ENCODE results near the gene NFATC1. TPM values are rescaled to one million over a fixed set of nuclear protein-coding genes. Genes with fewer than 3 reads are reported as not detected.

The NFATC1 gene
- total RNA-seq, 4 donors from 2014 or later: 0.79 to 4.8 (median 2.6) TPM

DNA sequence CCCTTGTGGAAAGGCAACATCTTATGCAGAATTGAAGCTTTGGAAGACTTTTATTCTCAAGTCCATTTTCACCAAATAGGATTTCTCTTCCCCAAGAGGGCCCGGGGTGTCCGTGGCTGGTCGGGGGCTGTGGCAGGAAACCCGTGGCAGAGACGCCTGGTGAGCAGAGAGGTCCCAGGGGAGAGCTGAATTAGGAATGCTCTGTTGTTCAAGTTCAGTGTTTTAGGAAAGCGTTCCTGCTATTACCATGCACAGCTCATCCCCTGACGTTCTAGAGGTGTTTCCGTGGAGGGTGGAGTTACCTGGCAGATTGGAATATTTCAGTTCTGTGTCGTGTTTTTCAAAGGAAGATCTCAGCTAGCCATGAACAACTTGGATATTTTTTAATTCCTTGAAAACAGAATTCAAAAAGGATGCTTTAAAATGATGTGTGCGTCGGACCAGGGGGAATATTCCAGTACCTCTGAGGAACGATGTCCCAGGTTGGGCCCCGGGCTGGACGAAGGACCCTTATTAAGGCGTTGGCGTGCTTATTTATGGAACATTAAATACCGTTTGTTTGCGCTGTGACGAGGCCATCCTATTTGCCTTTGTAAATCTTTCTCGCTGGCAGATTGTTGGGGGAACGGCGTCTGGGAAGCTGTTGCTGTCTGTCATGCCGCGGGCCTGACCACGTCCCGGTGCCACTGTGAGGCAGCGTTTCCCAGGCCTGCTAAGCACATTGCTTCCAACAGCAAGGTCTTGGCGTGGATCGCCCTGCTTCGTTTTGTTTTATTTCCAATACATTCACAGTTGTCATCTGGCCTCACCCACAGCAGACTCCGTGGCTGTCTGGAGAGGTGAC, 8.2 kb downstream of the NFATC1 start:
- Histone ChIP-seq H3K4me1 (peaks cover 24 to 72% (median 34%) of the 10 kb centered on the region in 3 donors), H3K9me3 (no peaks in the 10 kb centered on the region), H3K27ac (peak overlapping the region; percentile 42 to 89 (median 69)), H3K27me3 (peaks cover 0 to 48% (median 0%) of the 10 kb centered on the region in 4 donors), H3K4me3 (peak overlapping the region in 2 of 4 donors; percentile 10 to 40), H3K36me3 (no peaks in the 10 kb centered on the region)
- no peak for DNase-seq
- WGBS, 2 donors: 64% methylated on average over 26 to 30 of the region's 31 CpGs
- intact Hi-C loops (cut with DNase I): no loop called here
- no peak for TF ChIP-seq POLR2A (IDR thresholded peaks at IDR 0.05)
- TF ChIP-seq, protein P1, sequence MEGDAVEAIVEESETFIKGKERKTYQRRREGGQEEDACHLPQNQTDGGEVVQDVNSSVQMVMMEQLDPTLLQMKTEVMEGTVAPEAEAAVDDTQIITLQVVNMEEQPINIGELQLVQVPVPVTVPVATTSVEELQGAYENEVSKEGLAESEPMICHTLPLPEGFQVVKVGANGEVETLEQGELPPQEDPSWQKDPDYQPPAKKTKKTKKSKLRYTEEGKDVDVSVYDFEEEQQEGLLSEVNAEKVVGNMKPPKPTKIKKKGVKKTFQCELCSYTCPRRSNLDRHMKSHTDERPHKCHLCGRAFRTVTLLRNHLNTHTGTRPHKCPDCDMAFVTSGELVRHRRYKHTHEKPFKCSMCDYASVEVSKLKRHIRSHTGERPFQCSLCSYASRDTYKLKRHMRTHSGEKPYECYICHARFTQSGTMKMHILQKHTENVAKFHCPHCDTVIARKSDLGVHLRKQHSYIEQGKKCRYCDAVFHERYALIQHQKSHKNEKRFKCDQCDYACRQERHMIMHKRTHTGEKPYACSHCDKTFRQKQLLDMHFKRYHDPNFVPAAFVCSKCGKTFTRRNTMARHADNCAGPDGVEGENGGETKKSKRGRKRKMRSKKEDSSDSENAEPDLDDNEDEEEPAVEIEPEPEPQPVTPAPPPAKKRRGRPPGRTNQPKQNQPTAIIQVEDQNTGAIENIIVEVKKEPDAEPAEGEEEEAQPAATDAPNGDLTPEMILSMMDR (IDR thresholded peaks at IDR 0.05): no peak

DNA sequence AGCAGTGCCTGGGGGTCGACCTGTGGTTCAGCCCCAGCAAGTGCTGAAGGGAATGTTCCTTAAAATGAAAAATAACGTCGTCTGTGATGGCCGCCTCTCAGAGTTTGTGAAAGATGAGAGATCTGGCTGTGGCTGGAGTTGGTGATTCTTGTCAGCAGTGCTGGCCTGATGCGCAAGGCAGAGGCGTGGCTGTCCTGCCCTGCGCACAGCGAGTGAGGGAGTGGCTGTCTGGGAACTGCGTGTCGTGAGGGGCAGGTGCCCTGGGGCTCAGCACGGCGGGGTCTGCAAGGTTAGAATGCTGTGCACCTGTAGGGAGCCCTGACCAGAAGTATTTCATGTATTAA, 8.8 kb downstream of the NFATC1 start:
- 77 to 82% methylated on average over 10 to 12 of the region's 12 CpGs for WGBS, 2 donors
- DNase-seq: no peak
- Histone ChIP-seq H3K4me3 (peak overlapping the region in 1 of 4 donors; percentile 10), H3K9me3 (no peaks in the 10 kb centered on the region), H3K4me1 (peaks cover 23 to 66% (median 30%) of the 10 kb centered on the region in 3 donors), H3K27me3 (peaks cover 0 to 42% (median 0%) of the 10 kb centered on the region in 4 donors), H3K27ac (peak overlapping the region in 3 of 4 donors; percentile 68 to 89 (median 70)), H3K36me3 (no peaks in the 10 kb centered on the region)
- TF ChIP-seq, protein P1 (IDR thresholded peaks at IDR 0.05): no peak
- TF ChIP-seq POLR2A (IDR thresholded peaks at IDR 0.05): no peak
- intact Hi-C loops (cut with DNase I): no loop called here

DNA sequence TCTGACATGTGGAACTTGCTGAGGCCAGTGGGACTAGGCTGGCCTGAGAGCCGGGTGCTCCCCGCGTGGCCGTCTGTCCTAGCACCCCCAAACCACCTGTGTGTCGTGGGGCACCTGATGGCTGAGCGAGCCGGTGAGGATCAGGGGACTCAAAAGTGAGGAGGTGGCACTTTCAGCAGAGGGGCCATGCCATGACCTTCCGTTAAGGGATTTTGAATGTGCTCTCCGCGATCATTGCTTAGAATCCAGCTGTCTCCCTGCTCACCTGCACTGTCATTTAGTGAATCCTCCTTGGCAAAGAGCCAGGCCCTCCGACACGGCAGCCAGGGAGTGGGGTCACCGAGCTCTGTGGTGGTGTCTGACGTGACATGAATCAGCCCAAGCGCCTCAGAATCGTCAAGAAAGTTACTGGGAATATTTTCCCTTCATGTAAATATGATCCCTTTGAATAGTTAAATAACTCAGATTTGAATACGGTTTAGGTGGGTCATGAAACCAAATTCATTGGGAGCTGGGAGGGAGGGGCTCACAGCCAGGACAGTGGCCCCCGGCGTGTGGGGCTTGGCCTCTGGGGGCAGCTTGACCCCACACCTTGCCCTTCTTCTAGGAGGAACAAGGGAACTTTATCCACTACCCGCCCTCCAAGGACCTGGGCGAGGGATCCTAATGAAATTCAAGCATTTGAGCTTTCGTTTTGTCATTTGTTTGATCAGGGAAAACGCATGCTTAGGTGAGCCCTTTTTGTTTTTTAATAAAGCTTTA, 9.5 kb downstream of the NFATC1 start:
- H3K4me3 ChIP-seq: peak overlapping the region in 1 of 4 donors; percentile 48
- no peaks in the 10 kb centered on the region for H3K9me3 ChIP-seq
- intact Hi-C loops (cut with DNase I): no loop called here
- no peaks in the 10 kb centered on the region for H3K36me3 ChIP-seq
- H3K4me1 ChIP-seq: peaks cover 19 to 59% (median 27%) of the 10 kb centered on the region in 3 donors
- TF ChIP-seq POLR2A (IDR thresholded peaks at IDR 0.05): no peak
- TF ChIP-seq, protein P1 (IDR thresholded peaks at IDR 0.05): no peak
- WGBS, 2 donors: 63 to 73% methylated on average over 14 to 15 of the region's 23 CpGs
- H3K27me3 ChIP-seq: peaks cover 0 to 36% (median 0%) of the 10 kb centered on the region in 4 donors
- DNase-seq: no peak
- H3K27ac ChIP-seq: peak overlapping the region in 3 of 4 donors; percentile 68 to 89 (median 70)

DNA sequence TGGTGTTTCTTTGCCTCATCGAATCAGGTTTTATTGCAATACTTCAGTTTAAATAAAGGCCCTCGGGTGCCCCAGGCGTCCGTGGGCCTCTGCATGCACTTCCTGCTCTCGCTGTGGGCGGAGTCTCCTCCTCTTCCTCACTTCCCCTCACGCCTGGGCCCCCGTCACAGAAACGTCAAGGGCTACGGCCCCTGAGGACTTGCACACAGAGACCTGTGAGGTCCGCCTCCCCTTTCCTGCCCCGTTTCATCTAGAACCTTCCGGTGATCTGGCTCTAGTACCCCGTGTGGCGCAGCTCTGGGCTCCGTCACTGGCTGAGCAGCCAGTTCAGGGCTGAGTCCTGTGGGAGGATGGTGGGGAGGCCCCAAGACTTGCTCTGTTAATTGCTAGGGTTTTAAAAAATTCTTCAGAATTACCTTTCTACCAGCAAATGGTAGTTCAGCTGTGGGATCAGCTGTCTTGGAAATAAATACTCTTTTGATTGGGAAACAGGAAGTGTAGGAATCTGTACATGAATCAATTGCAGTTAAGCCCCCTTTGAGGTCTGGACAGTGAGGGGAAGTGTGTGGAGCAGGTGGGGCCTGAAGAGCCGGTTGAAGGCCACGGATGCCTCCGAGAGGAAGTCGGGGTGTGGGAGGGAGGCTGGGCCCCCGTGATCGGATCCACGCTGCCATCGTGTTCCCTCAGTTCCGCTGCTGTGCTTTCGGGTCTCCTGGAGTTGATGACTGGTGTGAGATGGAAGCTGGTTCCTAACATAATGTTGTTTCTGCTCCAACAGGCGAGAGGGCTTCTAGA, 10.2 kb downstream of the NFATC1 start:
- intact Hi-C loops (cut with DNase I): no loop called here
- DNase-seq: peak; percentile 73

More for the DNA sequence above, 10.2 kb downstream of the NFATC1 start:
- Histone ChIP-seq H3K36me3 (peaks cover 3 to 7% (median 6%) of the 10 kb centered on the region in 3 donors), H3K27ac (peak overlapping the region; percentile 48 to 89 (median 69)), H3K4me3 (peak overlapping the region in 1 of 4 donors; percentile 48), H3K9me3 (no peaks in the 10 kb centered on the region), H3K27me3 (peaks cover 0 to 32% (median 0%) of the 10 kb centered on the region in 4 donors), H3K4me1 (peaks cover 19 to 54% (median 27%) of the 10 kb centered on the region in 3 donors)
- 70 to 72% methylated on average over 25 to 26 of the region's 27 CpGs for WGBS, 2 donors
- TF ChIP-seq, protein P1 (IDR thresholded peaks at IDR 0.05): no peak
- TF ChIP-seq POLR2A (IDR thresholded peaks at IDR 0.05): peak in 1 of 4 donors; percentile 49

All from esophagus squamous epithelium (tissue), 5 donors.